ENCODE data around the gene BABAM1. TPM values are rescaled to one million over a fixed set of nuclear protein-coding genes. Genes with fewer than 3 reads are reported as not detected.

BABAM1 gene
- total RNA-seq, 2 experiments from 2014 or later: 129 to 131 TPM

DNA sequence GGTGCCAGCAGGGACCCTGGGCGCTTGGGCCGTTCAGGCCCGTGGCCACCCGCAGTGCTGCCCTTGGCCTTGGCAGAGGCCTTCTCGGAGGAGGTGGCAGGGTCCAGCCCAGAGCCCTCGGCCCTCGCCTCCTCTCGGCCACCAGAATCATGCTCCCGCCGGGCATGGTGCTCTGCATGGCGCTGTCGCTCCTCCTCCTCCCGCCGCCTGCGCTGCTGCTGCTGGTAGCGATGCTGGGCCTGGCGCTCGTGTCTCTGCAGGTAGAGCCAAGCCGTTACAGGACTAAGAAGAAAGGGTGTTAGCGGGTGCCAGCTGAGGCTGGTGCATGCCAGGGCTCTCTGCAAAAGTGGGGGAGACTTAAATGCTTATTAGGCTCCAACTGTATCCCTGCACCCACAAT, 57.9 kb downstream of the BABAM1 start:
- ChIA-PET POLR2A (interaction anchor here (0.6 kb wide), 1 partner anchor 8 kb away, joined by 3 read pairs; no protein-coding TSS in a partner anchor), CTCF (interaction anchor here (1.1 kb wide), 1 partner anchor 16 kb away, joined by 3 read pairs; the partner anchor contains the start of gene DDA1)

DNA sequence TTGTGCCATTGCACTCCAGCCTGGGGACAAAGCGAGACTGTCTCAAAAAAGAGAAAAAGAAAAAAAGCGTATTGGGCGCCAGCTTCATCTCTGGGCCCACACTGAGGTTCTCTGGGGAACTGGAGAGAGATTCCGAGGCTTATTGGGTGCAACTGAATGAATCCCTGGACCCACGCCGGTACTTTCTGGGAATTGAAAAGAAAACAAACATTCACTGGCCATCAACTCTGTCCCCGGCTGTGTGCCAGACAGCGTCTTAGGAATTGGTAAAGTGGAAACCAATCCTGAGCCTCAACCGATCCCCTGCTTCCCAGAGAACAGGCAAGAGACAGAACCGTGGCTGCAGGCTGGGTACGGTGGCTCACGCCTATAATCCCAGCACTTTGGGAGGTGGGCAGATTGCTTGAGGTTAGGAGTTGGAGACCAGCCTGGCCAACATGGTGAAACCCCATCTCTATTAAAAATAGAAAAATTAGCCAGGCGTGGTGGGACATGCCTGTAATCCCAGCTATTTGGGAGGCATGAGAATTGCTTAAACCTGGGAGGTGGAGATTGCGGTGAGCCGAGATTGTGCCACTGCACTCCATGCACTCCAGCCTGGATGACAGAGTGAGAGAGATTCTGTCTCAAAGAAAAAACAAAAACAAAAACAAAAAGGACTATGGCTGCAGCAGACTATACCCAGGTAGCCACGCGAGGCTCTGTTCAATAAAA, 58.8 kb downstream of the BABAM1 start:
- ChIA-PET POLR2A (no interaction called here), CTCF (interaction anchor here (1.0 kb wide), 1 partner anchor 10 kb away, joined by 3 read pairs; no protein-coding TSS in a partner anchor)

DNA sequence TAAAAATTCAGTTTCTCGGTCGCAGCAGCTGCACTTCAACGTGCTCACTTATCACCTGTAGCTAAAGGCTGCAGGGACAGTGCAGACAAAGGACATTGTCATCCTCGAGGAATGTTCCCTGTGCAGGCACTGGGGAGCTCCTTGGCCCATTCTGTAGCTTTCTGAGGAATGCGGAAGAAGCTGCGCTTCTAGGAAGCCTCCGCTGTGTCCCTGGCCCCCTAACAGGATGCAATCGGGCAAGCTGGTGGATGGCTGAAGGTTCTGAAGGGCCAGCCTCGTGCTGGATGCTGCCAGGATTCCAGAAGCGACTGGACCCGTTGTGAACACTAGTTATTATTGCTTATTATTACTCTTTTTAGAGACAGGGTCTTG, 59.3 kb downstream of the BABAM1 start:
- CTCF ChIA-PET: interaction anchor here (1.0 kb wide), 1 partner anchor 9 kb away, joined by 3 read pairs; no protein-coding TSS in a partner anchor

DNA sequence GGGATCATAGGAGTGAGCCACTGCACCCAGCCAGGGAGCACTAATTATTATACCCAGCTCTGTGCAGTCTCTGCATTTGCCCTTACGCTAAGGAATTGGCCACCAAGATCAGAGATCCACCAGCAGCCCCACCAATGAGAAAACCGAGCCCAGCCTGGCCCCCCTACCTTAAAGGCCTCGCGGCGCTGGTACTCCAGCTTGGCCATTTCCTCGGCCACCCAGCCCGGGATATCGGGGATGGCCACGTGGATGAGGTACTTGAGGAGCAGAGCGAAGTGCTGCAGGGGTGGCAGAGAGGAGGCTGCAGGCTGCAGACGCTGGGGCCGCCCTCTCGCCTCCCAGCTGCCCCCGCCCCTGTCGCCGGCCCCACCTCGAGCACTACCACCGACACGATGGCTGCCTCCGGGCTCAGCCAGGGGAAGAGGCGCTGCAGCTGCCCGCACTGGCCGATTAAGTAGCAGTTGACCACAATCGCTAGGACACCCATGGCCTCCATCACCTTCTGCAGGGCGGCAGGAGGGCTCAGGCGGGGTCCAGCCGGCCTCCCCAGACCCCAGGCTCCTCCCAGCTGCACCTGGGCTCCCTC, 59.9 kb downstream of the BABAM1 start:
- CTCF ChIA-PET: interaction anchor here (1.0 kb wide), 1 partner anchor 8 kb away, joined by 3 read pairs; no protein-coding TSS in a partner anchor
- POLR2A ChIA-PET: interaction anchor here (0.6 kb wide), 1 partner anchor 9 kb away, joined by 4 read pairs; no protein-coding TSS in a partner anchor

More for the DNA sequence above, 59.3 kb downstream of the BABAM1 start:
- POLR2A ChIA-PET: no interaction called here

DNA sequence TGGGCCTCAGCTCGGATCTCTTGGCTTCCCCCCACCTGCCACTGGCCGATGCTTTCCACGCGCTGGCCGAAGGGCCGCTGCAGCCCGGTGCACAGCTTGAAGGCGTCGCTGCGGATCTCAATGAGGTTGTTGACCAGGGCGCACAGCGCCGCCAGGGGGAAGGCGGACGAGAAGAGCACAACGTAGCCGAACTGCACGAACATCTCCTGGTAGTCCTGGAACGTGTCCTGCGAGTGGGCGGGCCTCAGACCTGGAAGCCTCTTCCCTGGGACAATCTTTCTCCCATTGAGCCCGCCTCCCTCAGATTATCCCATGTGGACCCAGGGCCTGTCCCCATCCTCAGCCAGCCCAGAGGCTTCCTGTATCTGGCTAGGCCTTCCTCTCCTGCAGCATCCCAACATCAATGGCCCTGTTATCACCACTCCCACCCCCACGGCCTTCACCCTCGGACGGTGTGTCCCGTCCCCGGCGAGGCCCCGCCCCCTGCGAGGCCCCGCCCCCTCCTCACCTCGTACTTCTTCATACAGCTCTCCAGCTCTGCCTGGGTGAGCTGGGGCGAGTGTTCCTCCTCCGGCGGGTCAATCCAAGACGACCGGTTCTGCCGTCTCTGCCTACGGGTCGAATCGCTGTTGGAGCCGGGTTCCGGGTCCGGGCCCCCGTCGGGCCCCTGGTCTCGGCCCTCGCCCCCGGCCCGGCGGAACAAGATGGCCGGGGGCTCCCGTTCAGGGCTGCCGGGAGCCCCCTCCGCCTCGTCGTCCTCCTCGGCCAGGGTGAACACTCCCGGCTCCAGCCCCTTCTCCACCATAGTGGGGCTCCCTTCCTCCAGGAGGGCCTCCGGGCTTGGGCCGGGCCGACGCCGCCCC, 60.6 kb downstream of the BABAM1 start:
- POLR2A ChIA-PET: interaction anchor here (0.6 to 1.3 kb wide), 3 partner anchors 10 to 19 kb away, joined by 3 to 4 read pairs (median 3); partner anchors contain the start of gene DDA1
- CTCF ChIA-PET: no interaction called here

Other genes with a start within 250 kb of the BABAM1 start
- gene CPAMD8, start 240.6 kb upstream of the BABAM1 start, total RNA-seq: under 1 TPM in 1 of 2 experiments, not detected in 1; 0.15 TPM
- 10 to 100 TPM; 33.8 TPM for gene HAUS8, start 192.0 kb upstream of the BABAM1 start, total RNA-seq
- 100 to 1,000 TPM; 100 to 105 TPM for gene MYO9B, start 191.7 kb upstream of the BABAM1 start, total RNA-seq
- gene USE1, start 52.1 kb upstream of the BABAM1 start, total RNA-seq: 10 to 100 TPM; 25.7 to 26.4 TPM
- 10 to 100 TPM; 20.4 to 22.9 TPM for gene OCEL1, start 41.2 kb upstream of the BABAM1 start, total RNA-seq
- 10 to 100 TPM in 1 of 2 experiments, 1 to 10 TPM in 1; 9.7 to 10.3 TPM for gene NR2F6, start 21.5 kb upstream of the BABAM1 start, total RNA-seq
- gene USHBP1, start 2.7 kb upstream of the BABAM1 start, total RNA-seq: under 1 TPM in 1 of 2 experiments, not detected in 1; 0.06 TPM
- 10 to 100 TPM; 20.6 to 21.0 TPM for gene ANKLE1, start 14.5 kb downstream of the BABAM1 start, total RNA-seq
- 1 to 10 TPM; 4.9 to 5.6 TPM for gene ABHD8, start 36.0 kb downstream of the BABAM1 start, total RNA-seq
- gene MRPL34, start 38.4 kb downstream of the BABAM1 start, total RNA-seq: 100 to 1,000 TPM; 126 to 132 TPM
- 10 to 100 TPM; 44.1 to 45.9 TPM for gene DDA1, start 42.1 kb downstream of the BABAM1 start, total RNA-seq
- gene ANO8, start 67.4 kb downstream of the BABAM1 start, total RNA-seq: 1 to 10 TPM; 3.2 TPM
- gene GTPBP3, start 70.1 kb downstream of the BABAM1 start, total RNA-seq: 10 to 100 TPM; 55.8 to 56.8 TPM
- gene PLVAP, start 109.9 kb downstream of the BABAM1 start, total RNA-seq: not detected
- gene CCDC194, start 126.8 kb downstream of the BABAM1 start, total RNA-seq: 1 to 10 TPM; 1.3 to 1.4 TPM
- gene BST2, start 138.2 kb downstream of the BABAM1 start, total RNA-seq: 100 to 1,000 TPM; 121 to 126 TPM
- 10 to 100 TPM; 36.1 to 38.2 TPM for gene MVB12A, start 152.6 kb downstream of the BABAM1 start, total RNA-seq
- gene TMEM221, start 181.2 kb downstream of the BABAM1 start, total RNA-seq: not detected
- gene NXNL1, start 193.5 kb downstream of the BABAM1 start, total RNA-seq: not detected
- gene SLC27A1, start 203.1 kb downstream of the BABAM1 start, total RNA-seq: 1 to 10 TPM; 2.5 to 3.2 TPM
- 10 to 100 TPM; 57.9 to 61.9 TPM for gene PGLS, start 244.2 kb downstream of the BABAM1 start, total RNA-seq